HG03103 (cell line): Measurements from ENCODE around the gene KRTAP25-1.

Source experiments
- ATAC-seq: cut with Tn5 transposase; IDR thresholded peaks from one replicate; pipeline ENCODE4 v1.9.1; 2021; ENCODE audit warnings: low read depth; ENCODE audit not compliant: unreplicated experiment

Gene KRTAP25-1, protein sequence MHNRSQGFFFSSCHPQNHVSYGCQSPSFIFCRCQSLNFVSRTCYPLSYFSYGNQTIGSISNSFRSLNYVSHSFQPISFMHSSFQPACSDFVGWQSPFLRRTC

DNA sequence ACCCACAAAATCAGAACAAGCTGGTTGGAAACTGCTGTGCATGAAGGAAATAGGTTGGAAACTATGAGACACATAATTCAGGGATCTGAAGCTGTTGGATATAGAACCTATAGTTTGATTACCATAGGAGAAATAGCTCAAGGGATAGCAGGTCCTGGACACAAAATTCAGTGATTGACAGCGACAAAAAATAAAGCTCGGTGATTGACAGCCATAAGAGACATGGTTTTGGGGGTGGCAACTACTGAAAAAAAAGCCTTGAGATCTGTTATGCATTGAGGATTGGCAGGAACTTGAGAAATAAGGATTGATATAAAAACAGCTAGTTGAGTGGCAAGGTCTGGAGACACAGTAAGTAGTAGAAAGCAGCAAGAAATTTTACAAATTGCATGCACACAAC, at the start of gene KRTAP25-1:
Gene KRTAP25-1 (minus strand): TSS at position 300 of the 400 bp plus-strand sequence. CDS start 24 bp downstream, at position 276.
- ATAC-seq = no peak

DNA sequence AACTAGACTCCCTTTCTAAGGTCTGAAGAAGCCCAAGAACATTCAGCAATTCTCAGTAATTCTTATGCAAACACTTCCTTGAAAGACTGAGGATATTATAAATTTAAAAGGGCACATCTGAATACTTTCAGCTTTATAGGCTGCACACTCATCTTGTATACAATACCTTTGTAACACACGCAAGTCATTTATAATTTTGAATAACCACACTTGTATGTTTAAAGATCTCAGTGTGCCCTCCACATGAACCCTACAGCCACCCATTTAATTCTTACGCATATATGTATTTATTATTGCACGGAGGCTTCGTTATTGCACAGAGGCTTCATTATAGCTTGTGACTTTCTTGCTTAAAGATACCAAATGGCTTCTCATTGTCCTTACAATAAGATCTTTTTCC, 49.4 kb upstream of the KRTAP25-1 start:
- no peak for ATAC-seq

DNA sequence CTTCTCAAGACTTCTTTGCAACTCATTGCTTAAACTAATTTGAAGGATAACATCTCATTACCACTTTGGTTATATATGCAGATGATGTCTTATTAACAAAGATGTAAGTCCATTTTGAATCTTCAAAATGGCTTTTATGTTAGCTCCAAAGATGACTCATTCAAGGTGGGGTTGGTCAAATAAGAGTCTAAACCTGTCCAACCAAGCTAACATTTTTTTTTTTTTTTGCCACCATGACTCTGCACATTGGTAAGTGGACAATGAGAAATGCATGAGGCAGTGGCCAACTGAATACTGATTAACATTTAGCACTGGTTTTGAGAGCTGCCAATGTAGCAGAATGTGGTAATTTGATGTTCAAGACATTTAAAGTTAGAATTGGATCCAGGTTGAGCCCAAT, 48.5 kb upstream of the KRTAP25-1 start:
- ATAC-seq = no peak

DNA sequence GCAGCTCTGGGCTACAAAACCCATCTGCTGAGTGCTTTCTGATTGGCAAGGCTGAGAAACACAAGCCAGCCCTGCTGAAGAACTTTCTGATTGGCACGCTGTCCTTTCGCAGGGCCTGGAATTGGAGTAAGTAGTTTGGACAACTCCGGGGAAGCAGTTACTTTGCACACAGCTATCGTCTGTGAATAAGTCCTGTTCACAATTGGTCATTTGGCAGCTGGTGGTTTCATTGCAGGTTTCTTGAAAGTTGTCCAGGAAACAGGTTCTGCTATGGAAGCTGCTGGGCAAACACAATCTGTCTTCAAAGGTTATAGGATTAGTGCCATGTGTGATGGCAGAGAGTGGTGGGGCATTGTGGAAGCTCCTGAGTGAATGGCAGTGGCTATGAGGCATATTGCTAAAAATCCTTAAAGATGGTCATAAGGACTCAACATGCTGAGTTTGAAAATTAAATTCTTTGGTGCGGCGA, 48.0 kb upstream of the KRTAP25-1 start, which contains the start of gene KRTAP27-1:
Gene KRTAP27-1 (minus strand): TSS at position 419 of the 469 bp plus-strand sequence. CDS start 26 bp downstream, at position 393.
- ATAC-seq = no peak

DNA sequence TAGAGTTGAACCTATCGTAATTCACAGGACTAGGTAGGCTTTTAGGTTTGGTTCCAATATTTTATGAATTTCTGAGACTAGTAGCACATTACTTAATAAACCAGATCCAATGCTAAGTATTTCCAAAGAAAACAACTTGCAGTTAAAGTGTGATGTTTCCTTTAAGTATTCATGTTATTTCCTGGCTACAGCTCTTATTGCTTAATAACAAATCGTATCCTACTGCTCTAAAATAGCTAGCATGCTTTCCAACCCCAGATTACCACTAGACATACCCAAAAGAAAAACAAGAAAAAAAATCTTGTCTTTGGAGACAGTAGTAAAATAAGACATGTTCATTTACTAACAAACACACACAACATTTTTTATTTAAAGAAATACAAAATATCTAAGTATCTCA, 47.3 kb upstream of the KRTAP25-1 start:
- ATAC-seq = no peak

DNA sequence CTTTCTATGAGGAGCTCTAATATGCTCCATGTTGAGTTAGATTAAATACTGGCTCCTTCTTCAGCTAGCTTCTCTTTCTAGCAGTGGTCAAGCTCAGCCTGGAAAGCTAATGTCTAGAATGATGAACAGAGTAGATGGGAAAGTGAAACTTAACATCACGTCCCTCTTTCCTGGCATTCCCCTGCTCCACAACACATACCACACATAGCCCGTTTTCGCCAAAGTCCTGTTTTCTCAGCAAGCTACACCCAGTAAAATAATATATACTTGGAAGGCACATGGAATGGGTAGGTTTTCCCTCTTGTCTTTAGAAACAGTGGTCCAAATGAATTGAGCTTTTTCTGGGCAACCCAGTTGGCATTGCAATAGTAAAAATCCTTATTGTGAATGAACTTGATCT, 44.4 kb upstream of the KRTAP25-1 start:
- ATAC-seq = no peak

DNA sequence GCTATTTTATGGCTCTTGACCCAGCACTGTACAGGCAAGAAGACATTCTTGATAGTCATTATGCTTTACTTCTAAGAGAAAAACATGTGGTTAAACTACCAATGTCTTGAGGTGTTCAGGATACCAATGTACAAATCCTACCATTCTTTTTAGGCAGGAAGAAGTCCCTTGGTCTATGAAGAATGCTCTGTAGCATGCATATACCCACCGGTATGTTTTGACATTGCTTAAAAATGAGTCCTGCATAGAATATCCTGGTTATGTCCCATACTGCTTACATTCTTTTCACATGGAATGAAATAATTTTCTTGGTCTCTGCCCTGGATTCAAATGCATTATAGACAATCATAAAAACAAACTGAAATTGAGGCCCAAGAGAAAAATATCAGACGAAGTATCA, 43.4 kb upstream of the KRTAP25-1 start:
- ATAC-seq = no peak

DNA sequence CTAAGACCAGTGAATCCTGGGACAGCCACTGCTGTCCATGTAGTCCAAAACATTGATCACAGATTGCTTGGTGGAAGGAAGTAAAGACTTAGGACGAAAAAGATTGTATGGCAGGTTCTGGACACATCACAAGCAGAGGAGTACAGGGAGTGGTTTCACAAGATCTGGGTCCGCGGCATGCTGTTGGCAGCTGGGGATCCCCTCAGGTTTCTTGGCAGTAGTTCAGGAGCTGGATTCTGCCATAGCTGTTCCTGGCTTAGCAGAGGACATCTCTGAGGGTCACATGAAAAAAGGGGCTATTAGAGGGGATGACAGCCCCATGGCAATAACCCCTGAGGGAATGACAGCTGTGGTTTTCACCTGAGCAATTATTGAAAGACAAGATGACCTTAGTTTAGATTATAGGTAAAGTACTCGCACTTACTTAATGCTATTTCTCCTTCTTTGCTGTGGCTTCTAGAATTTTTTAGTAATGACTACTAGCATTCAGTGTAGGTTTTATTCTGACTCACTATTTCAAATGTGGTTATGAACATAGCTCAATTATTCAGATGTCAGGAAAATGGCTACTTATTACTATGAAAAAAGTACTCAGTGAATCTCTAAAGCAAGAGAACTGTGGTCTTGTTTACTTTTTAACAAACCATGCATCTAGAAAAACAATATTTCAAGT, 40.0 kb upstream of the KRTAP25-1 start:
- ATAC-seq = no peak

DNA sequence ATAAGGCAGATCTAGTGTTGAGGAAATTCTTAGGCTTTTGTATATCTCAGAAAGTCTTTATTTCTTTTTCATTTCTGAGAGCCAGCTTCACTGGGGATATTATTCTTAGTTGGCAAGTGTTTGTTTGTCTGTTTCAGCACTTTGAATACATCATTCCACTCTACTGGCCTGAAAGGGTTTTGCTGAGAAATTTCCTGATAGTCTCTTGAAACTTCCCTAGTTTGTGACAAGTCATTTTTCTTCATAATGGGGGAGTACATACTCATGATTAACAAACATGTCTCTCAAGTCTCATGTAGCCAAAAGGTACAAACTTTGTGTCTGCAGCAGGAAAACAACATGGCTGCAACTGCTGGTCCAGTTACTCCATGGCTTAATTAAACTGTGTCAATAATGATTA, 37.1 kb upstream of the KRTAP25-1 start:
- ATAC-seq = no peak

DNA sequence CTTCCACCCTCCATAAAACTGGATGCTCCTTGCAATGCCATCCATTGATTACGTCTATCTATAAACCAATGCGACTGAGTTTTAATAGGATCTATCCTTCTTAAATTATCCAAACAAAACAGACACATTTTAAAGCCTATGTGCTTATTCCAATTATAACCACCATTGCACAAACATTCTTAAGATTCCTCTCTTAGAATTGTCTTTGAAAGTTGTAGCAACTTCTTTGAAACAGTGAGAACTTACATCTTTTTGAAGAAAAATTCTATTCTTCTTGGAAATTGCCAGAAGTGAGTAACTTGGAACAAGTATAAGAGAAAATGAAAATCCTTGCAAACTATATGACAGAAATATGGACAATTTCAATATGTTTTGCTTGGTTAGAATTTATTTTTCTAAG, 30.9 kb upstream of the KRTAP25-1 start, which contains the start of gene KRTAP26-1:
Gene KRTAP26-1 (minus strand): TSS at position 101 of the 400 bp plus-strand sequence. CDS start 280 bp downstream, outside the sequence.
- ATAC-seq = no peak

DNA sequence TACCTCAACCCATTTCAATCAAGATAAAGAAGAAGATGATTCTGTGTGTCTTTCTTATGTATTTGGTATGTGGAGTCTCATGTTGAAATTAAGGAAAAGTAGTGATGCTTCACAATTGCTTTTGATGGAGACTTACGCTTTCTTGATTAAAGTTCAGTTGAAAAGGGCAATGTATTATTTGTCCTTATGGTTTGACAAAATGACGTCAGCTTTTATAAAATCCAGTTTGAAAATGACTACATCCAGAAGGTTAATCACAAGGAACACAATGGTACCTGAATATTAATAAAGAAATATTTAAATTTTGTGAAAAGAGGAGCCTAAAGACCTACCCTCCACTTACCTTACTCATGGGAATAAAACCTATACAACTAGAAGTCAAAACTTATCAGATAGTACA, 26.4 kb upstream of the KRTAP25-1 start:
- ATAC-seq = no peak

DNA sequence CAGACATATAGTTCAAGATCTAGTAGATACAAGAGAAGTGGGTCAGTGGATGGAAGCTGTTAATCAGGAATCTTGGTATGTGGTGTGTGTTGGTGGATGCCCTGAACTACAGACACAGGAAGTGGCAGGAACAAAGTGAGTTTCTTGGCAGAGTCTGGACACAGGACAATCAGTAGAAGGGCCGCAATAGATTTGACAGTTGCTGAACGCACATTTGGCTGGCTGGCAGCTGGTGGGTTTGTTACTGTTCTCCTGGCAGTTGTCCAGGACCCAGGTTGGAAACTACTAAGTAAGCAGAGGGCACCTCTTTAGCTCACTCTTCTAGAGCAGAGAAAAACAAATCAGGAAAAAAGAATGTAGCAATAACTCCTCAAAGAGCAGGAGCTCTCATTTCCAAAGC, 17.6 kb upstream of the KRTAP25-1 start:
- ATAC-seq = no peak

DNA sequence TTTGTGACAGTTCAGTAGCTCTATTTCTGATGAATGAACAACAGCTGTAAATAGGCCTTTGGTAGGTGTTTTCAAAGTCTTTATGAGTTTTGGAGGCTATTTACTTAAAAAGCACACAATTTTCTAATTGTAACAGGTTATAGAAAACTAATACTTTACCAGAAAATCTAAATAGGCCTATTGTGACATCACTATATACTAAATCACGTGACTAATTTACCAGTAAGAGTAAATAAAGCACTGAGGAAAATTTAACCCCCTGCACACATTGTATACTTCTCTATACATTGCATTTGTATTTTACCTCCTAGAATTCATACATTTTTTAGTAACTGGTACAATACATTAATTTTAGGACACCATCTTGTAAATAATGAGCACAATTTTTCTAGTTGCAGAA, 15.8 kb upstream of the KRTAP25-1 start:
- no peak for ATAC-seq

DNA sequence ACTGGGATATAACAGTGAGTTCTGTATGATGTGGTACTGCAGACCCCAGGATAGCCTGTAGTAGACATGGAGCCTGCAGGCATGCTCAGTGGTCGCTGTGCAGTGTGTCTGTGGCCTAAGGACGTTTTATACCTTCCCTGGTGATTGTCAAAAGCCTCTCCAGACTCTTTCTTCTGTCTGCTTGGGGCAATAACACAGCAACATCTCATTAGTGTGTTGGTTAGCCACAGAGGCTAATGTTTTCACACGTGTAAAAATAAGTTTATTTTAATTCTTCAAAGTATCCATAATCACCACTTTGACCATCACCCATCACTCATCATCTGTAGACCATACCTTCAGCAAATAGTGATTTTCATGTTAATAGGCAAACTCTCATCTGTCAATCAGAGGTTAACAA, 6.5 kb downstream of the KRTAP25-1 start, which contains the start of gene KRTAP24-1:
Gene KRTAP24-1 (minus strand): TSS at position 101 of the 400 bp plus-strand sequence. CDS start 18 bp downstream, at position 83.
- ATAC-seq = no peak

DNA sequence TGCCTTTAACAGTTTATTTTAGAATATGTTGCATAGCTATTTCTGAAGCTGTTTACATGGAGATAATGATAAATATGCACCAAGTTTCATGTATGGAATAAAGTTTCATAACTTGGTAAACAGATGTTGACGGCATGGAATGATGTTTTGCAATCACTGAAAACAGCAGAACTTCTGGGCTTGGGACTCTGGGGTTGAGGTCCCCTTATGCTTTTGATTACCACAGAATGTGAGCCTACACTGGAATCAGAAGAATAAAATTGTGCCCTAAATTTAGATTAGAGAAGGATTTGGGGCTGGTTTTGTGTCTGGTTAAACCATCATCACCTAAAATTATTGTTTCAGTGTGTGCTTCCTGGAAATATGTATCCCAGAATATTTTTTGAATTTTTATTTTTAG, 17.7 kb downstream of the KRTAP25-1 start:
- no peak for ATAC-seq

DNA sequence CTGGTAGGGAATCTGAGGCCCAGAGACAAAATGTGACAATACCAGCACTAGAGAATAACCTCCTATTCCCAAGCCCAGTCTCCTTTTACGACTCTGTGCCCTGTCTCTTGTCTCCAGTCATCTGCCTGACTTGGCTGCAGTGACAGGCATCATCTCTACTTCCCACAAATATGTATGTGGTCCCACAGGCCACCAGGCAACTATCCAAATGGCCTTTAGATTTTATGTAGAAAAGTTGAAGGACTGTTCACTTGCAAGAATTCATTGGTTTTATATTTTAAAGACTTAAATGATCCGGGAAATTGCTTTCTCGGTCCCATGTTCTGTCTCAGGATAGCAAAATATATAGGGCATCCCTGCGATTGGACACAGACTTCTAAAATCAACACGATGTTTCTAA, 18.2 kb downstream of the KRTAP25-1 start:
- ATAC-seq = no peak

DNA sequence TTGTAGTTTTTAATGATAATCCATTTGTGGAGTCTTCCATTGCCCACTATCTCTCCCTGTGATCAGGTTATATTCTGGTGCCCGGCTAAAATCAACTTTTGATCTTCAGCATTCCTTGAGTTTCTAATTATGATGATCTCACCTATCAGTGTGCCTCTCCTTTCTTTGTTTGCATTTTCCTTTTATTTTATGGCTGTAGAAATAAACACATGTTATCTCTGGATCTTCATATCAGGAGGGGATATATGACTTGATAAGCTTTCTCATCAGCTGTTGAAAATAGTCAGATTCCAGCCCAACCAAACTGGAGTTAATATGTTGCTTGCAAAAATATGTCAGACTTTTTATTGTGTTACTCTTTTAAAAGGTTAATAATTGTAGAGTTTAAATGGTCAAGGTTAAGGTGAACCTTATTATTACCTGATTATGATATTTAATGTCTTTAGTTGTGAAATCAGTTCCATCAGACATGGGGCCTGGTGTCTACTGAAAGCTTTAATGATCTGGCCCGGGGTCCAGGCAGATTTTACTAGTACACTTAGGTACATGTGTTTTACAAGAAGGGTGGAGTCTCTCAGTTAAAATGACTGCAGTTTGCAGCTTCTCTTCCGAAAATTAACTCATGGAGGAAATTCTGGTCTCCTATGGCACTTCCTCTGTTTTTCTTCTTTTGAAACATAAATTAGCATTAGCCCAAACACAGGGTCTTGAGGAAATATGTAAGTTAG, 19.3 kb downstream of the KRTAP25-1 start:
- ATAC-seq = no peak

DNA sequence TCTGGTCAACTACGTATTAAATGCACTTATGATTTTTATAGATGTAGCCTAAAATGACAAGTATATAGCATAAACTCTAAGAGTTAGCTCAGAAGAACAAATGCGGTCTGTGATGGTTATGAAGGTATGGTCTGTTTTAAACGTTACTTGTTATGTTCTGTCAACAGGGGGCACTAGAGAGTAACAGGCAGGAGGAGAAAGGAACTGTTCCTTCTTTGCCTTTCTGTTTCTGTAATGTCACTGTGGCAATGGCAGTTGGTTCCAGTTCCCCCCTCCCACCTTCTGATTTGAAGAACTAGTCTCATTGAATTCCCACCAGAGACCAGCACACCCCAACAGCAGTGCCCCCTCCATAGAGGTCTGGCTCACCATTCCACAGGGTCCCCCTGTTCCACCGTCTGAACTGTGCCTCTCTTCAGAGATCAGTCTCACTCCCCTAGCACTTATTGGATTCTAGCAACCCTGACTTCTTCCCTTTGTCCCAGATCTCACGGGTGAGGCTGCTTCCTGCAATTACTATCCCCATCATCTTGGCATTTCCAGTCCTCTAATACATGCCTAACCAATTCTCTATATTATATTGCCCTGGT, 20.6 kb downstream of the KRTAP25-1 start:
- ATAC-seq = no peak

DNA sequence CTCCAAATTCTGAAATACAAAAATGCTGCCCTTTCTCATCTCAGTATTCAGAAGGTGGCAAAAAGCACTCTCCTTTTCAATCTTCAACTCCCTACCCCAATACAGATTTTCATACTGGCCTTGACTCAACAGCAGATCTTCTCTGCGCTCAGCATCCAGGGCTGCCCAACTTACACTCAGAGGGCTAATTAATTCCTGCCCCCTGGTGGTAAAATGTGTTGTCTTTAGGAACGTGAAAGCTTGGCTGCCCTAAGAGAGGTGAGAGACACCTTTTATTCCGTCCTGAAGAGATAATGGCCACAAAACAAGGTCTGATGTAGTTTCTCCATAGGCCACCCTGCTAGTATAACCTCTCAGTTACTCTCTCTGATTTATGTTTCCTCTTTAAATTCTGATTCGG, 31.5 kb downstream of the KRTAP25-1 start:
- no peak for ATAC-seq

DNA sequence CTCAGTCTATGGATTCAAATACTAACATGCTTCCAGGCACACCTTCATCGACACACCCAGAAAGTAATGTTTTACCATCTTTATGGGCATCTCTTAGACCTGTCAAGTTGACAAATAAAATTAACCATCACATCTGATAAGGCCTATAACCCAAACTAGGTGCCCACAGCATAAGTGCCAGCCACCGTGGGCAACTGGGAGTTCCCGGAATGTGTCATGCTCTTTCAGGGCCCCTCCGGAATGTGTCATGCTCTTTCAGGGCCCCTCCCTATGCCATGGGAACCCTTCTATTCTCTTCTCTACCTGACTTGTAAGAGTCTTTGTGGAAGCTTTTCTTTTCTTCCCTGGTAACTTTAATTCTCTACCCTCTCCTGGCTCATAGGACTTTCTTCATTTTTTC, 33.2 kb downstream of the KRTAP25-1 start:
- ATAC-seq = no peak

DNA sequence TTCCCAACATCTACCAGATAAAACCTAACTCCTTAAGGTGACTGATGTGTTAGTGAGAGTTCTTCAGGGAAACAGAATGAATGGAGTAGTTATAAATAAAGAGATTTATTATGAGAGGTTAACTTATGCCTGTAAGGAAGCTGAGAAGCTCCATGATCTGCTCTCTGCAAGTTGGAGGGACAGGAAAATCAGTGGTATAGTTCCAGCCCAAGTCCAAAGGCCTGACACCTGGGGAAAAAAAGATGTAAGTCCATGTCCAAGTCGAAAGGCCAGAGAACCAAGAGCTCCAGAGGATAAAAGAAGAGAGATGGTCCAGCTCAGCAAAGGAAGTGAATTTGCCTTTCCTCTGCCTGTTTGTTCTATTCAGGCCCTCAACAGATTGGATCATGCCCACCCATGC, 33.6 kb downstream of the KRTAP25-1 start:
- no peak for ATAC-seq
